Fibroblast of lung (primary cell): ENCODE data around the gene ERLEC1. TPM values are rescaled to one million over a fixed set of nuclear protein-coding genes. Genes with fewer than 3 reads are reported as not detected.

Source experiments
- DNase-seq, 2 donors: peaks; one replicate each; pipeline versions ENCODE4 v3.0.0 to v3.0.0-alpha.2; 2010; ENCODE audit warnings: low read depth in 2 of 2
- H2AFZ ChIP-seq: 2 replicates; pipeline ENCODE4 v1.5.1; 2012; ENCODE audit warnings: low read length, control low read depth, inconsistent platforms
- H3K27ac ChIP-seq: 2 replicates; pipeline ENCODE4 v1.5.1; 2011; ENCODE audit warnings: low read length, control low read depth; ENCODE audit not compliant: insufficient read depth
- H3K27me3 ChIP-seq: 2 replicates; pipeline ENCODE4 v1.5.1; 2011; ENCODE audit warnings: mild to moderate bottlenecking, low read length; ENCODE audit not compliant: control insufficient read depth, insufficient read depth
- H3K36me3 ChIP-seq: 2 replicates; pipeline ENCODE4 v1.5.1; 2011; ENCODE audit warnings: low read length; ENCODE audit not compliant: control insufficient read depth, insufficient read depth
- H3K4me1 ChIP-seq: 2 replicates; pipeline ENCODE4 v1.5.1; 2011; ENCODE audit warnings: low read length; ENCODE audit not compliant: control insufficient read depth, insufficient read depth; ENCODE audit errors: extremely low read depth
- H3K4me2 ChIP-seq: 2 replicates; pipeline ENCODE4 v1.5.1; 2011; ENCODE audit warnings: low read length, control low read depth; ENCODE audit not compliant: insufficient read depth; ENCODE audit errors: extremely low read depth
- H3K4me3 ChIP-seq, 4 experiments: fragments of 200-600 bp in 1 of 4; sonication (generic) in 1 of 4; replicated peaks in 1 of 4; 2 replicates each; pipeline ENCODE4 v1.5.1; 2011 to 2016; ENCODE audit warnings: low read length in 4 of 4, low read depth in 3 of 4, mild to moderate bottlenecking in 3 of 4, control low read depth in 2 of 4, inconsistent platforms in 1 of 4, mixed read lengths in 1 of 4; ENCODE audit not compliant: insufficient read depth in 1 of 4; ENCODE audit errors: control extremely low read depth in 1 of 4
- H3K79me2 ChIP-seq: 2 replicates; pipeline ENCODE4 v1.5.1; 2012; ENCODE audit warnings: mild to moderate bottlenecking, low read length, inconsistent platforms; ENCODE audit not compliant: control insufficient read depth, insufficient read depth
- H3K9ac ChIP-seq: 2 replicates; pipeline ENCODE4 v1.5.1; 2011; ENCODE audit warnings: mild to moderate bottlenecking, low read length, control low read depth; ENCODE audit not compliant: insufficient read depth
- H3K9me3 ChIP-seq: 2 replicates; pipeline ENCODE4 v1.5.1; 2012; ENCODE audit warnings: low read depth, low read length; ENCODE audit not compliant: control insufficient read depth, insufficient read depth
- H4K20me1 ChIP-seq: 2 replicates; pipeline ENCODE4 v1.5.1; 2011; ENCODE audit warnings: low read length; ENCODE audit not compliant: control insufficient read depth, insufficient read depth; ENCODE audit errors: extremely low read depth
- CTCF ChIP-seq, 2 donors: IDR thresholded peaks in 1 of 2; conservative IDR thresholded peaks in 1 of 2; 1 replicate in 1 of 2; 2 replicates in 1 of 2; pipeline ENCODE4 v1.5.1; 2011 to 2012; ENCODE audit warnings: low read length in 2 of 2, control low read depth in 1 of 2, inconsistent platforms in 1 of 2, low read depth in 1 of 2, mild to moderate bottlenecking in 1 of 2
- EZH2 ChIP-seq: IDR thresholded peaks from 2 replicates; pipeline ENCODE4 v1.5.1; 2012; ENCODE audit warnings: low read length, control low read depth, mild to moderate bottlenecking; ENCODE audit errors: missing control alignments
- polyA plus RNA-seq, 2 donors: library from polyadenylated mRNA; depleted of rRNA in 1 of 2; stranded (reverse) in 1 of 2; unstranded in 1 of 2; fragments of >200 nt; gene quantifications; 2 replicates each; pipeline ENCODE4 v1.2.1, GENCODE V29; 2011 to 2012; ENCODE audit warnings: missing spikeins in 1 of 2
- total RNA-seq: library from RNA; depleted of rRNA; stranded (reverse); fragments of >200 nt; gene quantifications from 2 replicates; pipeline ENCODE4 v1.2.1, GENCODE V29; 2014

The ERLEC1 gene
- total and polyA plus RNA-seq, 2 donors (not counting 1 experiment from before 2014, with no cell fraction given): 87.7 to 103 TPM

DNA sequence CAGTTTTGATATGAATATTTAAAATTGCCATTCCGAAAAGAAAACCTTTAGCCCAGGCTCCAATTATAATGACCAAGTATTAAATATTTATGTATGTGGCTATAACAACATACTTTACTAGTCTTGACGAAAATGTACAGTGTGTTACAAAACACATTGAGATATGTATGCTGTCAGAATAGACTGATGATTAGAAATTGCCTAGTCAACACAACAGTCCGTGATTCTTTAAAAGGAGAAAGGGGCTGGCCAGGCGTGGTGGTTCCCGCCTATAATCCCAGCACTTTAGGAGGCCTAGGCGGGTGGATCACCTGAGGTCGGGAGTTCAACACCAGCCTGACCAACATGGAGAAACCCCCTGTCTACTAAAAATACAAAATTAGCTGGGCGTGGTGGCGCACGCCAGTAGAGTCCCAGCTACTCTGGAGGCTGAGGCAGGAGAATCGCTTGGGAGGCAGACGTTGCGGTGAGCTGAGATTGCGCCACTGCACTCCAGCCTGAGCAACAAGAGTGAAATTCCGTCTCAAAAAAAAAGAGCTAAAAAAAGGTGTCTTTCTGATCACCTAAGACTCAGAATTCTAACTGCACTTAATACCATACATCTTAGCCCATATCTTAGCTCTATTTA is 17.4 kb upstream of the ERLEC1 start:
- no peak overlapping the region for H3K27ac ChIP-seq

DNA sequence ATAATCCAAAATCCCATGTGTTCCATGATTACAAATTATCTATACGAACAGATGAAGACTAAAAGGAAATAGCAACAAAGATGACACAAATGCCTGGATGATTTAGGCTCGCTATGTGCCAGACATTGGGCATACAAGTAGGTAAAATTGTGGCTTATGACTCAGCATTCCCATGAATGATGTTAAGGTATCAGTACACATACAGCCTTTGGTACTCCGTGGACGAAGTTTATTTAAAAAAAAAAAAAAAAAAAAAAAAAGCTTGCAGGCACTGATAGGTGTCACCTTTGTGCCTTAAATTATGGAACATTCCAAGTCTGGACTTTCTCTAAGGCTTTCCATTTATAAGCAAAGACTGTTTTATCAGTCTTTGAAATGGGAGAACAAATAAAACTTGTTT is 16.6 kb upstream of the ERLEC1 start:
- Histone ChIP-seq H2AFZ (no peak overlapping the region), H3K27ac (no peak overlapping the region), H3K4me1 (no peaks in the 10 kb centered on the region), H3K4me3 (no peak overlapping the region), H3K27me3 (no peaks in the 10 kb centered on the region), H3K9ac (no peak overlapping the region), H3K36me3 (no peaks in the 10 kb centered on the region), H4K20me1 (no peaks in the 10 kb centered on the region), H3K79me2 (peaks cover 12% of the 10 kb centered on the region), H3K9me3 (no peaks in the 10 kb centered on the region), H3K4me2 (no peak overlapping the region)
- DNase-seq: peak in 1 of 2 donors; percentile 27
- no peak for TF ChIP-seq EZH2
- TF ChIP-seq CTCF (conservative IDR thresholded peaks at IDR 0.05 in 1 of 2, IDR thresholded peaks at IDR 0.05 in 1 of 2; ENCODE audit: low read depth in 1 of 2, low read length in 2 of 2): no peak

More for the DNA sequence above, 17.4 kb upstream of the ERLEC1 start:
- Histone ChIP-seq H4K20me1 (no peaks in the 10 kb centered on the region), H3K27me3 (no peaks in the 10 kb centered on the region), H3K4me3 (no peak overlapping the region), H2AFZ (no peak overlapping the region), H3K9ac (no peak overlapping the region), H3K9me3 (no peaks in the 10 kb centered on the region), H3K4me1 (no peaks in the 10 kb centered on the region), H3K79me2 (peaks cover 12% of the 10 kb centered on the region), H3K4me2 (peak overlapping the region; percentile 29), H3K36me3 (no peaks in the 10 kb centered on the region)
- TF ChIP-seq CTCF (conservative IDR thresholded peaks at IDR 0.05 in 1 of 2, IDR thresholded peaks at IDR 0.05 in 1 of 2; ENCODE audit: low read depth in 1 of 2, low read length in 2 of 2): no peak
- no peak for DNase-seq

DNA sequence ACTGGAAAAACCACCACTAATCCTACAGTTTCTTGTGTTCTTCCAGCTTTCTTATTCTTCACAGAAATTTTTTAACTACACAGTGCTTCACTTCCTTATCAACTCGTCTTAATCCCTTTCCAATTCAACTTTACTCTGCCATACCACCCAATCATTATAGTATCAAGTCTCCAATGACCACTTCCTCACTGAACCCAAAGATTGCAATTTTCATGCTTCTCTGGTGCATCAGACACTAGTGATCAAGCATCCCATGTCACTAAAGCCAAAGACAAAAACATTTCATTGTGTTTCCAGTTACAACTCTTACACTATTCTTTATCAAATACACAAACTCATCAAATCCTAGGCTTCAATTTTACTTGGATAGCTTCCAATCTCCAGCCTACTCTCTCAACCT is 9.7 kb upstream of the ERLEC1 start:
- DNase-seq: no peak
- no peak overlapping the region for H3K4me3 ChIP-seq

More for the DNA sequence above, 9.7 kb upstream of the ERLEC1 start:
- Histone ChIP-seq H3K9me3 (no peaks in the 10 kb centered on the region), H3K27me3 (no peaks in the 10 kb centered on the region), H3K4me2 (no peak overlapping the region), H3K9ac (no peak overlapping the region), H3K4me1 (no peaks in the 10 kb centered on the region), H3K36me3 (peaks cover 3% of the 10 kb centered on the region), H3K27ac (no peak overlapping the region), H3K79me2 (peaks cover 22% of the 10 kb centered on the region), H4K20me1 (no peaks in the 10 kb centered on the region), H2AFZ (no peak overlapping the region)
- no peak for TF ChIP-seq CTCF (conservative IDR thresholded peaks at IDR 0.05 in 1 of 2, IDR thresholded peaks at IDR 0.05 in 1 of 2; ENCODE audit: low read depth in 1 of 2, low read length in 2 of 2)
- no peak for TF ChIP-seq EZH2
